Skeletal muscle tissue (tissue), 4 donors: ENCODE data around the gene RAPGEF4. TPM values are rescaled to one million over a fixed set of nuclear protein-coding genes. Genes with fewer than 3 reads are reported as not detected.

ENCODE experiments used
- H3K27ac ChIP-seq: one replicate; pipeline ENCODE4 v1.7.0; 2013; ENCODE audit warnings: mild to moderate bottlenecking, low read depth, low read length, inconsistent platforms
- H3K27me3 ChIP-seq, 3 donors: one replicate each; pipeline ENCODE4 v1.7.0; 2013; ENCODE audit warnings: low read length in 3 of 3; ENCODE audit not compliant: control insufficient read depth in 3 of 3, insufficient read depth in 3 of 3
- H3K36me3 ChIP-seq, 3 donors: one replicate each; pipeline ENCODE4 v1.7.0; 2013; ENCODE audit warnings: low read length in 3 of 3; ENCODE audit not compliant: control insufficient read depth in 3 of 3, insufficient read depth in 3 of 3
- H3K4me1 ChIP-seq, 3 donors: one replicate each; pipeline ENCODE4 v1.7.0; 2013; ENCODE audit warnings: low read length in 3 of 3, mild to moderate bottlenecking in 3 of 3; ENCODE audit not compliant: control insufficient read depth in 3 of 3, insufficient read depth in 3 of 3
- H3K4me3 ChIP-seq, 3 donors: one replicate each; pipeline ENCODE4 v1.7.0; 2013; ENCODE audit warnings: low read length in 3 of 3
- H3K9ac ChIP-seq, 3 donors: one replicate each; pipeline ENCODE4 v1.7.0; 2013; ENCODE audit warnings: low read length in 3 of 3, mild to moderate bottlenecking in 3 of 3, moderate library complexity in 2 of 3, low read depth in 1 of 3
- H3K9me3 ChIP-seq, 3 donors: one replicate each; pipeline ENCODE4 v1.7.0; 2013; ENCODE audit warnings: low read length in 3 of 3; ENCODE audit not compliant: control insufficient read depth in 3 of 3
- total RNA-seq: library from RNA; depleted of rRNA; stranded (reverse); fragments of >200 nt; gene quantifications from one replicate; pipeline ENCODE4 v1.2.3, GENCODE V29; 2014
- donor health status: Osteomylitis.

RAPGEF4 gene
- total RNA-seq, 1 donor from 2014 or later = 5.7 TPM

- no peak overlapping the region for H3K27ac ChIP-seq
- H3K27me3 ChIP-seq = no peaks in the 10 kb centered on the region
- H3K9me3 ChIP-seq = no peaks in the 10 kb centered on the region
- H3K4me1 ChIP-seq = no peaks in the 10 kb centered on the region
- no peaks in the 10 kb centered on the region for H3K36me3 ChIP-seq
- H3K9ac ChIP-seq = no peak overlapping the region
- no peak overlapping the region for H3K4me3 ChIP-seq
These were observed 100.7 kb downstream of the RAPGEF4 start for GRCh38 chr2:172836347-172836821.

- H3K36me3 ChIP-seq = no peaks in the 10 kb centered on the region
- no peak overlapping the region for H3K9ac ChIP-seq
- peak overlapping the region; percentile 25 for H3K27ac ChIP-seq
- H3K9me3 ChIP-seq = no peaks in the 10 kb centered on the region
- no peaks in the 10 kb centered on the region for H3K4me1 ChIP-seq
- no peak overlapping the region for H3K4me3 ChIP-seq
- no peaks in the 10 kb centered on the region for H3K27me3 ChIP-seq
These were observed 101.2 kb downstream of the RAPGEF4 start for GRCh38 chr2:172836827-172837226.

- Histone ChIP-seq H3K36me3 (no peaks in the 10 kb centered on the region), H3K9me3 (no peaks in the 10 kb centered on the region), H3K4me1 (peaks cover 0 to 3% (median 0%) of the 10 kb centered on the region in 3 donors), H3K9ac (no peak overlapping the region), H3K4me3 (no peak overlapping the region), H3K27me3 (no peaks in the 10 kb centered on the region), H3K27ac (no peak overlapping the region)
These were observed 103.8 kb downstream of the RAPGEF4 start for GRCh38 chr2:172839446-172839845.

GRCh38 chr2:172842511-172843265 is 107.0 kb downstream of the RAPGEF4 start:
- Histone ChIP-seq H3K9ac (no peak overlapping the region), H3K27me3 (no peaks in the 10 kb centered on the region), H3K27ac (no peak overlapping the region), H3K4me1 (peaks cover 0 to 17% (median 5%) of the 10 kb centered on the region in 3 donors), H3K36me3 (no peaks in the 10 kb centered on the region), H3K9me3 (no peaks in the 10 kb centered on the region), H3K4me3 (no peak overlapping the region)

- H3K9me3 ChIP-seq = no peaks in the 10 kb centered on the region
- no peak overlapping the region for H3K9ac ChIP-seq
- H3K27me3 ChIP-seq = no peaks in the 10 kb centered on the region
- no peak overlapping the region for H3K27ac ChIP-seq
- no peaks in the 10 kb centered on the region for H3K36me3 ChIP-seq
- peaks cover 0 to 17% (median 5%) of the 10 kb centered on the region in 3 donors for H3K4me1 ChIP-seq
- H3K4me3 ChIP-seq = no peak overlapping the region
These were observed 107.6 kb downstream of the RAPGEF4 start for GRCh38 chr2:172843266-172843582.

- H3K9ac ChIP-seq = no peak overlapping the region
- H3K9me3 ChIP-seq = no peaks in the 10 kb centered on the region
- H3K4me1 ChIP-seq = peaks cover 0 to 17% (median 5%) of the 10 kb centered on the region in 3 donors
- H3K36me3 ChIP-seq = no peaks in the 10 kb centered on the region
- H3K4me3 ChIP-seq = no peak overlapping the region
- H3K27ac ChIP-seq = no peak overlapping the region
- no peaks in the 10 kb centered on the region for H3K27me3 ChIP-seq
These were observed 108.5 kb downstream of the RAPGEF4 start for GRCh38 chr2:172843902-172844715.

GRCh38 chr2:172845028-172845630 is 109.5 kb downstream of the RAPGEF4 start:
- Histone ChIP-seq H3K27me3 (no peaks in the 10 kb centered on the region), H3K9ac (no peak overlapping the region), H3K27ac (no peak overlapping the region), H3K4me3 (no peak overlapping the region), H3K9me3 (no peaks in the 10 kb centered on the region), H3K36me3 (no peaks in the 10 kb centered on the region), H3K4me1 (peaks cover 0 to 17% (median 5%) of the 10 kb centered on the region in 3 donors)

DNA sequence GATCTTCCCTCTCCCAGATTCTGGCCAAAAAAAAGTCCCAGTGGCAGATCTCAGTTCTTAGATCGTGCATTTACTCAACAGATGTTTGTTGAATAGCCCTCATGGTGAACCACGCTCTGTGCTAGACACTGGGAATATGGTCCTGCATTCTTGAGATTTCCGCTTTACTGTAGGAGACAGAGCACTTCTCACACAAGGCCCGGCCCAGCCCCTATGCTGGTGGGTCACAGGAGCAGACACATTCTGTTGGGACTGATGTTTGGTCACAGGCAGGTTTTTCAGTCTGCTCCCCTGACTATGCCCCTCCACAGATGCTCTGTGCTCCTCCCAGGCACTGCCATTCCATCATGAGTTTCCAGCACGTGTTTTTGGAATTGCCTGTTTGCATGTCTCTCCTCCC is 110.9 kb downstream of the RAPGEF4 start:
- H3K4me1 ChIP-seq = peaks cover 0 to 17% (median 5%) of the 10 kb centered on the region in 3 donors

GRCh38 chr2:172847188-172847587 is 111.5 kb downstream of the RAPGEF4 start:
- no peaks in the 10 kb centered on the region for H3K9me3 ChIP-seq
- H3K27me3 ChIP-seq = no peaks in the 10 kb centered on the region
- peaks cover 0 to 17% (median 5%) of the 10 kb centered on the region in 3 donors for H3K4me1 ChIP-seq

More for the DNA sequence above, 110.9 kb downstream of the RAPGEF4 start:
- Histone ChIP-seq H3K9me3 (no peaks in the 10 kb centered on the region), H3K4me3 (no peak overlapping the region), H3K27me3 (no peaks in the 10 kb centered on the region), H3K36me3 (no peaks in the 10 kb centered on the region), H3K27ac (no peak overlapping the region), H3K9ac (no peak overlapping the region)

GRCh38 chr2:172848519-172848918 is 112.9 kb downstream of the RAPGEF4 start:
- Histone ChIP-seq H3K36me3 (no peaks in the 10 kb centered on the region), H3K4me1 (peaks cover 0 to 17% (median 5%) of the 10 kb centered on the region in 3 donors), H3K9me3 (no peaks in the 10 kb centered on the region), H3K27ac (no peak overlapping the region), H3K4me3 (no peak overlapping the region), H3K9ac (no peak overlapping the region), H3K27me3 (no peaks in the 10 kb centered on the region)

More at GRCh38 chr2:172847188-172847587, 111.5 kb downstream of the RAPGEF4 start:
- H3K27ac ChIP-seq = no peak overlapping the region
- H3K9ac ChIP-seq = no peak overlapping the region
- no peak overlapping the region for H3K4me3 ChIP-seq
- H3K36me3 ChIP-seq = no peaks in the 10 kb centered on the region
